ENCODE data around the gene KCNMA1. TPM values are rescaled to one million over a fixed set of nuclear protein-coding genes. Genes with fewer than 3 reads are reported as not detected.

Gene KCNMA1
- total and polyA plus RNA-seq, 5 experiments from 2014 or later = not detected

DNA sequence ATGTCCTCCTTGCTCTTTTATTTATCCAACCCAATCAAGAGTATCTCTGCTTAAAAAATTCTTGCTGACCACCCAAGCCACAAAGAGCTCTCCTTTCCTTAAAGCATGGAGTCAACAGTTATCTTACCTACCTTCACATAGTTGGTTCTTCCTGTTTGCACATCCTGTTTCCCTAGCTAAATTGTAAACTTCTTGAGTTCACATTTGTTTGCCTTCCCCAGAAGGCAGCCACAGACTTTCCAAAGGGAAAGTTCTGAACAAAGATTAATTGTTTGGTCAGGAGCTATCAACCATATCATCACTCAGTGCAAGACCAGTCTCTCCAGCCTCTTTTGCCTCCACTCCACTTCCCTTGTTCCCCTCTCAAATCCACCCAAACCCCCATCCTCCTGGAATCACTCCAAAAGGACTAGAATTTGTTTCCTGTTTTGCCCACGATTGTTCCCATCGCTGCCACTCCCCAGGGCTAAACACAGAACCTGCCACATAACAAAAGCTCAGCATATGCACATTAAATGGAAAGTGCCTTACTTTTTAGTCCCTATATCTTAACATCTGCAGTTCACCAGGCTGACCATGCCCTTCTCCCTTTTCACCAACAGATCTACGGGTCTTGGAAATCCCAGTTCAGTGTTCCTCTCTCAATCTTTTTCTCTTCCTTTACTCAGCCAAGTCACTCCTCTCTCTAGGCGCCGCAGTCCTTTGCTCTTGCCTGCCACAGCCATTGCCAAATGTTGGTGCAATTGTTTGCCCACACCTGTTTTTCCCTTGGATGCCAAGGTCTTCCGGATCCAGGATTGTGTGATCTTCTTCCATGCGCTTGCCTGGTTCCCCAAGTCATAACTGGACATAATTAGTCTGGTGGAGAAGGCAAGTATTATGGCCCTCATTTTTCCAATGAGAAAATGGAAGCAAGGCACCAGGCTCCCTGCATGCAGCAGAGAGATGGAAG, 265.5 kb downstream of the KCNMA1 start:
- Mint-ChIP-seq H3K9me3 (peaks cover 0 to 24% (median 8%) of the 10 kb centered on the region in 9 donors), H3K27ac (peak overlapping the region in 1 of 10 donors; percentile 6), H3K4me3 (no peak overlapping the region), H3K27me3 (peaks cover 7 to 18% (median 10%) of the 10 kb centered on the region in 5 donors), H3K4me1 (peaks cover 0 to 8% (median 0%) of the 10 kb centered on the region in 4 donors), H3K36me3 (peaks cover 0 to 9% (median 0%) of the 10 kb centered on the region in 3 donors)
- DNase-seq = no peak
- POLR2A ChIA-PET = no interaction called here
- no peak for ATAC-seq

GRCh38 chr10:77371421-77371820, 266.2 kb downstream of the KCNMA1 start:
- Mint-ChIP-seq H3K9me3 (peaks cover 0 to 24% (median 8%) of the 10 kb centered on the region in 9 donors), H3K4me1 (peaks cover 0 to 8% (median 0%) of the 10 kb centered on the region in 4 donors), H3K4me3 (no peak overlapping the region), H3K36me3 (peaks cover 0 to 9% (median 1%) of the 10 kb centered on the region in 3 donors), H3K27ac (no peak overlapping the region), H3K27me3 (peaks cover 7 to 18% (median 10%) of the 10 kb centered on the region in 5 donors)
- no peak for ATAC-seq
- DNase-seq = no peak
- POLR2A ChIA-PET = no interaction called here

DNA sequence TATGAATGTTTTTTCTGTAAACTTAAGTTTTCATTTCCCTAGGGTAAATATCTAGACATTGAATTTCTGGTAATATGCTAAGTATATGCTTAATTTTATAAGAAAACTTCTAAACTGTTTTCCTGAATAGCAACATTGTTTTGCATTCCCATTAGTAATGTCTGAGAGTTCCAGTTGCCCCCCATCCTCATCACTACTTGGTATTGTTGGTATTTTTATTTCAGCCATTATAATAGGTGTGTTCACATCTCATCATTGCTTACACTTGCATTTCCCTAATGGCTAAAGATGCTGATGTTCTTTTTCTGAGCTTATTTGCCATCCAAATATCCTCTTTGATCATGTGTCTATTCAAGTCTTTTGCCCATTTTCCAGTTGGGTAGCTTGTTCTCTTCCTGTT, 269.6 kb downstream of the KCNMA1 start:
- Mint-ChIP-seq H3K27me3 (peaks cover 1 to 18% (median 7%) of the 10 kb centered on the region in 5 donors), H3K4me3 (no peak overlapping the region), H3K4me1 (peaks cover 0 to 14% (median 0%) of the 10 kb centered on the region in 4 donors), H3K27ac (no peak overlapping the region), H3K36me3 (peaks cover 0 to 9% (median 1%) of the 10 kb centered on the region in 3 donors), H3K9me3 (peaks cover 0 to 17% (median 8%) of the 10 kb centered on the region in 9 donors)
- POLR2A ChIA-PET = no interaction called here
- no peak for ATAC-seq
- no peak for DNase-seq

GRCh38 chr10:77363210-77363609, 274.4 kb downstream of the KCNMA1 start:
- no peak for ATAC-seq
- no peaks in the 10 kb centered on the region for H3K27me3 Mint-ChIP-seq
- H3K4me1 Mint-ChIP-seq = peaks cover 0 to 7% (median 2%) of the 10 kb centered on the region in 4 donors
- no peak for DNase-seq
- peaks cover 0 to 2% (median 1%) of the 10 kb centered on the region in 3 donors for H3K36me3 Mint-ChIP-seq
- H3K9me3 Mint-ChIP-seq = peaks cover 0 to 6% (median 2%) of the 10 kb centered on the region in 9 donors
- H3K4me3 Mint-ChIP-seq = no peak overlapping the region
- no peak overlapping the region for H3K27ac Mint-ChIP-seq
- POLR2A ChIA-PET = no interaction called here

GRCh38 chr10:77361831-77362230, 275.8 kb downstream of the KCNMA1 start:
- DNase-seq (no peak), ATAC-seq (no peak)
- Mint-ChIP-seq H3K4me1 (peaks cover 0 to 7% (median 2%) of the 10 kb centered on the region in 4 donors), H3K9me3 (peaks cover 0 to 4% (median 0%) of the 10 kb centered on the region in 9 donors), H3K27me3 (peaks cover 0 to under 1% (median 0%) of the 10 kb centered on the region in 5 donors), H3K27ac (no peak overlapping the region), H3K36me3 (no peaks in the 10 kb centered on the region), H3K4me3 (no peak overlapping the region)
- POLR2A ChIA-PET = no interaction called here

DNA sequence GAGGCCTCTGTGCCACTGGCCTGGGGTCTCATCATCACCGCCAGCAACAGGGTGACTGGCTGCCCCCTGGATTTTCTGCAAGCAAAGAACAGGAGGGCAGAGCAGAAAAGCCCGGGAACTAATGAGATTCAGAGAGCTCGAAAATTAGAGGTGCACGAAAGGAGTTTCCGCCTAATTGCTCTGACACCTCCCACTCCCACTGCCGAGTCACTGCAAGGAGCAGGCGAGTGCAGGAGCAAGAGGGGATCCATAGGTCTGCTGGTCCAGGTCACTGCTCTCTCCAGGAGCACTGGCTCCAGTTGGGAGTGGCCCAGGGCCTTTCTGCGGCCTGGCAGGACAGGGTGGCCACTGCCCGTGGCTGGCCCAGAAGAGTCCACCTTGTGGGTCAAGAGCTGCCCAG, 276.2 kb downstream of the KCNMA1 start:
- no peak for DNase-seq
- Mint-ChIP-seq H3K4me1 (peaks cover 0 to 7% (median 2%) of the 10 kb centered on the region in 4 donors), H3K36me3 (no peaks in the 10 kb centered on the region), H3K27ac (no peak overlapping the region), H3K9me3 (peaks cover 0 to 4% (median 0%) of the 10 kb centered on the region in 9 donors), H3K27me3 (peaks cover 0 to 3% (median 0%) of the 10 kb centered on the region in 5 donors), H3K4me3 (no peak overlapping the region)
- no peak for ATAC-seq
- POLR2A ChIA-PET = no interaction called here

- POLR2A ChIA-PET = no interaction called here
- peaks cover 0 to 4% (median 0%) of the 10 kb centered on the region in 5 donors for H3K27me3 Mint-ChIP-seq
Observed at GRCh38 chr10:77360835-77361234, 276.8 kb downstream of the KCNMA1 start.

GRCh38 chr10:77359950-77360520, 277.6 kb downstream of the KCNMA1 start:
- H3K36me3 Mint-ChIP-seq = no peaks in the 10 kb centered on the region
- peaks cover 0 to 5% (median 1%) of the 10 kb centered on the region in 4 donors for H3K4me1 Mint-ChIP-seq
- peak overlapping the region in 1 of 10 donors; percentile 65 for H3K4me3 Mint-ChIP-seq
- peaks cover 0 to 4% (median 0%) of the 10 kb centered on the region in 5 donors for H3K27me3 Mint-ChIP-seq
- no peak overlapping the region for H3K27ac Mint-ChIP-seq
- DNase-seq (no peak), ATAC-seq (no peak)
- POLR2A ChIA-PET = no interaction called here
- peaks cover 0 to 6% (median 0%) of the 10 kb centered on the region in 9 donors for H3K9me3 Mint-ChIP-seq

More at GRCh38 chr10:77360835-77361234, 276.8 kb downstream of the KCNMA1 start:
- ATAC-seq = no peak
- no peak overlapping the region for H3K4me3 Mint-ChIP-seq
- no peak for DNase-seq
- peaks cover 0 to 7% (median 2%) of the 10 kb centered on the region in 4 donors for H3K4me1 Mint-ChIP-seq
- peaks cover 0 to 4% (median 0%) of the 10 kb centered on the region in 9 donors for H3K9me3 Mint-ChIP-seq
- H3K36me3 Mint-ChIP-seq = no peaks in the 10 kb centered on the region
- no peak overlapping the region for H3K27ac Mint-ChIP-seq

- peaks cover 0 to 6% (median 0%) of the 10 kb centered on the region in 9 donors for H3K9me3 Mint-ChIP-seq
- H3K4me1 Mint-ChIP-seq = peaks cover 0 to 5% (median under 1%) of the 10 kb centered on the region in 4 donors
- H3K36me3 Mint-ChIP-seq = no peaks in the 10 kb centered on the region
- ATAC-seq (no peak), DNase-seq (no peak)
- POLR2A ChIA-PET = no interaction called here
- no peak overlapping the region for H3K27ac Mint-ChIP-seq
- no peak overlapping the region for H3K4me3 Mint-ChIP-seq
- H3K27me3 Mint-ChIP-seq = peaks cover 0 to 4% (median 0%) of the 10 kb centered on the region in 5 donors
Observed at GRCh38 chr10:77359287-77359691, 278.3 kb downstream of the KCNMA1 start.

DNA sequence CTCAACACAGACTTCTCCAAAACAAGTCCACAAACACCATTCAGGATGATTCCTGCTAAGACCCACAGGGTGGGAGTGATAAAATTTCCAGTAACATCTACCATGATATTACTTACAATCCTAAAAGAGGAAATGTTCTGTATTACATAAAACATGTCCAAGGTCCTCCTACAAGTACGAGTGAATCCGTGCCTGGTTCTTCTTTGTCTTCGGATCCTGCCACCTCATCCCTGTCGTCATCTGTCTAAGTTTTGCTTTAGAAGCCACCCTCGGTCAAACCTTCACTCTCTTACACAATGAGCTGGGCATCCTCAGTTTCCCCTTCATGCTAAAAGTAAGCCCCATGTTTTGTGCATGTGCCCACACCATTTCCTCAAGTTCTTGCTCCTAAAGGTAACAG, 279.0 kb downstream of the KCNMA1 start:
- POLR2A ChIA-PET = no interaction called here
- no peak overlapping the region for H3K4me3 Mint-ChIP-seq
- peaks cover 0 to 5% (median under 1%) of the 10 kb centered on the region in 4 donors for H3K4me1 Mint-ChIP-seq
- DNase-seq (no peak), ATAC-seq (no peak)
- no peak overlapping the region for H3K27ac Mint-ChIP-seq
- peaks cover 0 to 6% (median 0%) of the 10 kb centered on the region in 9 donors for H3K9me3 Mint-ChIP-seq
- peaks cover 0 to 4% (median 0%) of the 10 kb centered on the region in 5 donors for H3K27me3 Mint-ChIP-seq
- H3K36me3 Mint-ChIP-seq = no peaks in the 10 kb centered on the region

GRCh38 chr10:77357611-77358310, 279.8 kb downstream of the KCNMA1 start:
- peaks cover 0 to 4% (median 0%) of the 10 kb centered on the region in 5 donors for H3K27me3 Mint-ChIP-seq
- DNase-seq = no peak
- no peak overlapping the region for H3K27ac Mint-ChIP-seq
- H3K36me3 Mint-ChIP-seq = no peaks in the 10 kb centered on the region
- no peak overlapping the region for H3K4me3 Mint-ChIP-seq
- POLR2A ChIA-PET = no interaction called here
- H3K4me1 Mint-ChIP-seq = peaks cover 0 to 5% (median under 1%) of the 10 kb centered on the region in 4 donors
- peaks cover 0 to 6% (median 0%) of the 10 kb centered on the region in 9 donors for H3K9me3 Mint-ChIP-seq
- no peak for ATAC-seq

DNA sequence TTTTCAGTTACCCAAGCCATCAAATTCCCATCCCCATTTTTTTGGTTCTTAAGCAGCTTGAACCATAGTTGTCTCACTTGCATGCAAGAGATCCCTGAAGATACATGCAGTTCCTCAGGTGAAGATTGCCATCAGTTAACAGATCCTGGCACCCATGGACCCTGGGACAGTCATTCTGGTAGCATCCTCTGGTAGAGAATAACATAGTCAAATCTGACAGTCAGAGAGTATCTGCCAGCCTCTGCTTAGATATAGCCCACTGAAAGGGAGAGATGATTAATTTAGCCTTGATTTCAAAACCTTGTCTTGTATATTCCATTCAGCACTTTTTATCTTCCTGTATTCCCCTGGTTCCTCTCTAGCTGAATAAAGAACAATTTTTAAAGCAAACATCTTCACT, 280.4 kb downstream of the KCNMA1 start:
- Mint-ChIP-seq H3K36me3 (no peaks in the 10 kb centered on the region), H3K27me3 (peaks cover 0 to 4% (median 0%) of the 10 kb centered on the region in 5 donors), H3K27ac (no peak overlapping the region), H3K4me1 (peaks cover 0 to 5% (median under 1%) of the 10 kb centered on the region in 4 donors), H3K4me3 (no peak overlapping the region), H3K9me3 (peaks cover 0 to 6% (median 0%) of the 10 kb centered on the region in 9 donors)
- no peak for ATAC-seq
- POLR2A ChIA-PET = no interaction called here
- no peak for DNase-seq

Data from naive thymus-derived CD8-positive, alpha-beta T cell (primary cell).